HG03025 (cell line): Measurements from ENCODE around the gene PTPRN2.
"Not testable (repeated sequence)": the region's sequence is repeated elsewhere in the genome, so short reads cannot be mapped to it uniquely, and the experiment has no call there.

ENCODE experiments used
- ATAC-seq: cut with Tn5 transposase; IDR thresholded peaks from one replicate; pipeline ENCODE4 v1.9.1; 2021; ENCODE audit warnings: mild to moderate bottlenecking, moderate library complexity; ENCODE audit not compliant: unreplicated experiment, low FRiP score

The PTPRN2 gene

GRCh38 chr7:158475036-158475678 lies 112.5 kb downstream of the PTPRN2 start:
- no peak for ATAC-seq

- ATAC-seq = no peak
Measured at GRCh38 chr7:158474488-158474887, 113.1 kb downstream of the PTPRN2 start.

GRCh38 chr7:158473946-158474345 lies 113.7 kb downstream of the PTPRN2 start:
- no peak for ATAC-seq

GRCh38 chr7:158473221-158473620 lies 114.4 kb downstream of the PTPRN2 start:
- no peak for ATAC-seq

GRCh38 chr7:158472596-158472995 lies 115.0 kb downstream of the PTPRN2 start:
- ATAC-seq = no peak

GRCh38 chr7:158471716-158472115 lies 115.9 kb downstream of the PTPRN2 start:
- ATAC-seq = no peak

- ATAC-seq = no peak
Measured at GRCh38 chr7:158470336-158470735, 117.3 kb downstream of the PTPRN2 start.

GRCh38 chr7:158469396-158470051 lies 118.1 kb downstream of the PTPRN2 start:
- no peak for ATAC-seq

GRCh38 chr7:158468700-158469296 lies 118.8 kb downstream of the PTPRN2 start:
- ATAC-seq = no peak

- no peak for ATAC-seq
Measured at GRCh38 chr7:158468181-158468580, 119.4 kb downstream of the PTPRN2 start.

GRCh38 chr7:158467562-158467961 lies 120.1 kb downstream of the PTPRN2 start:
- ATAC-seq = no peak

GRCh38 chr7:158463317-158463716 lies 124.3 kb downstream of the PTPRN2 start:
- no peak for ATAC-seq

GRCh38 chr7:158461824-158462223 lies 125.8 kb downstream of the PTPRN2 start:
- ATAC-seq = no peak

GRCh38 chr7:158460665-158461064 lies 127.0 kb downstream of the PTPRN2 start:
- ATAC-seq = no peak

- no peak for ATAC-seq
Measured at GRCh38 chr7:158458716-158459282, 128.8 kb downstream of the PTPRN2 start.

- no peak for ATAC-seq
Measured at GRCh38 chr7:158458096-158458495, 129.5 kb downstream of the PTPRN2 start.

GRCh38 chr7:158457586-158457985 lies 130.0 kb downstream of the PTPRN2 start:
- not testable (repeated sequence) for ATAC-seq

- no peak for ATAC-seq
Measured at GRCh38 chr7:158454631-158455030, 133.0 kb downstream of the PTPRN2 start.

- no peak for ATAC-seq
Measured at GRCh38 chr7:158453663-158454062, 134.0 kb downstream of the PTPRN2 start.

GRCh38 chr7:158452331-158452730 lies 135.3 kb downstream of the PTPRN2 start:
- ATAC-seq = no peak

- no peak for ATAC-seq
Measured at GRCh38 chr7:158450476-158451124, 137.0 kb downstream of the PTPRN2 start.
